ENCODE results near the gene DNM1. TPM values are rescaled to one million over a fixed set of nuclear protein-coding genes. Genes with fewer than 3 reads are reported as not detected.

The DNM1 gene
- total and polyA plus RNA-seq, 2 of the 8 experiments (the other 6 are each of a cell fraction or from before 2014, with no cell fraction given): 34.3 to 62.7 TPM

DNA sequence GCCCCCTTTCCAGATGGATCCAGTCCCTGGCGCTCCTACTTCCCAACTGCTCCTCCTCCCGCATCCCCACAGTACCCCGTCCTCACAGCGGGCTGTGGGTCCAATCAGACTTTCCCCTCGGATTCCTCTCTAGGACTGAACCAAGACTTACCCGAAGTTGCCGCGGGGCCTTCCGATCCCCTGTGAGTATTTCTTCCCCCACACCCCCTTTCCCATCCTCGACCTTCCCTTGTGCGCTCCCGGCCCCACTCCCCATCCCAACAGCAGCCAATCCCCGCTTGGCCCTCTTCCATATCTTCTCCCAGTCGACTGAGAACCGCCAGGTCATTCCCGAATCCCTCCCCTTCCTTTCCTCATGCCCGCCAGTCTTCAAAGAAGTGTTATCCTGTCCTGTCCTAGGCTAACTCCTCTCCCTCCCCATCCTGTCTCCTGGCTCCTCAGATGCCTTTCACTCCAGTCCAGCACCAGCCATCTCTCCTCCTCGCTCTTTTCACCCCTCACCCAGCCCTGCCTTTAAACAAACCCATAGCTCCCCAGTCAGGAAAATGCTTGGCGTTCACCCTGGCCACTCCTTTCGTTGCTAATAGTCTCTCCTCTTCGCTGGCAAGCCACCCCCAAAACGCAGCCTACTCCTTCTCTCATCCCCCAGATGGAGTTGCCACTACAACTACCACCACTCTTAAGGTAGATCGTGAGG is 73.5 kb downstream of the DNM1 start:
- peaks cover 0 to 2% of the 10 kb centered on the region in 2 experiments for H4K20me1 ChIP-seq (replicated peaks in 1 of 2; ENCODE audit: control insufficient read depth in 1 of 2, insufficient read depth in 2 of 2, low read length in 2 of 2)
- no peak for DNase-seq (ENCODE audit: low read depth in 1 of 2, low spot score in 2 of 2)
- peak overlapping the region; percentile 75; the same call in 1 of the 2 replicates for H4K8ac ChIP-seq (ENCODE audit: extremely low read depth, insufficient read depth, low read length)
- peaks cover 11% of the 10 kb centered on the region for H3K23me2 ChIP-seq (ENCODE audit: low read depth, low read length)
- H3K56ac ChIP-seq (replicated peaks; ENCODE audit: insufficient read length, low read depth, low read length): peak overlapping the region; percentile 63
- ChIA-PET CTCF (ENCODE audit: partially characterized antibody) (interaction anchor here (0.7 to 2.0 kb wide), 2 partner anchors 19 to 21 kb away, joined by 3 to 7 read pairs; no protein-coding TSS in a partner anchor), POLR2A (ENCODE audit: partially characterized antibody) (interaction anchor here (0.8 to 1.9 kb wide), 11 partner anchors 9 to 143 kb away, joined by 3 to 9 read pairs (median 4); partner anchors contain the start of genes BBLN, CERCAM and URM1)
- H3K4me3 ChIP-seq (ENCODE audit: extremely low read depth in 1 of 4, insufficient read depth in 2 of 4, low read depth in 3 of 4, low read length in 4 of 4): peak overlapping the region; percentile 77 to 92 (median 87)
- peak overlapping the region; percentile 49 for H4K91ac ChIP-seq (replicated peaks; ENCODE audit: insufficient read length, low read length)
- FAIRE-seq: no peak
- H3K9me3 ChIP-seq (ENCODE audit: insufficient read depth in 2 of 2, low read depth in 1 of 2, low read length in 1 of 2): no peaks in the 10 kb centered on the region
- peak overlapping the region; percentile 80 for H2AFZ ChIP-seq (ENCODE audit: low read length)
- H2BK20ac ChIP-seq (ENCODE audit: low read length): no peak overlapping the region
- H3K36me3 ChIP-seq (ENCODE audit: control insufficient read depth in 2 of 4, insufficient read depth in 4 of 4, low read length in 3 of 4): peaks cover 0 to 13% (median 3%) of the 10 kb centered on the region in 4 experiments; a peak in 4 of 8 replicates
- peaks cover 0 to 8% of the 10 kb centered on the region in 2 experiments; a peak in 1 of 4 replicates for H3K79me2 ChIP-seq (ENCODE audit: control insufficient read depth in 1 of 2, insufficient read depth in 2 of 2, low read length in 2 of 2)
- peak overlapping the region; percentile 47 for H3K4ac ChIP-seq (replicated peaks; ENCODE audit: insufficient read length, low read depth, low read length)
- H3K79me1 ChIP-seq (ENCODE audit: low read depth, low read length): no peaks in the 10 kb centered on the region
- H3K14ac ChIP-seq (ENCODE audit: insufficient read length): no peak overlapping the region
- no peak overlapping the region for H2BK120ac ChIP-seq (replicated peaks; ENCODE audit: low read depth, low read length)
- H2BK5ac ChIP-seq (ENCODE audit: low read depth, low read length): peak overlapping the region; percentile 75
- H2AK5ac ChIP-seq (ENCODE audit: low read depth, low read length): no peak overlapping the region
- no peaks in the 10 kb centered on the region for H3K27me3 ChIP-seq (replicated peaks in 1 of 4; ENCODE audit: control insufficient read depth in 3 of 4, extremely low read depth in 1 of 4, insufficient read depth in 3 of 4, low read length in 3 of 4)
- peak overlapping the region; percentile 38; the same call in 1 of the 2 replicates for H3K18ac ChIP-seq (ENCODE audit: extremely low read depth, low read length)
- 10% methylated on average over 23 of the region's 23 CpGs; no CpG with 5 or more reads in 1 of the 2 experiments for WGBS, 2 experiments (ENCODE audit: extremely low coverage in 1 of 2, insufficient coverage in 1 of 2, insufficient read length in 1 of 2, insufficient replicate concordance in 2 of 2, low coverage in 1 of 2, low lambda C conversion rate in 2 of 2, missing lambda C conversion rate in 1 of 2)
- H3K4me1 ChIP-seq (replicated peaks in 1 of 4; ENCODE audit: control insufficient read depth in 3 of 4, insufficient read depth in 4 of 4, low read length in 3 of 4): peaks cover 0 to 4% (median 3%) of the 10 kb centered on the region in 4 experiments; a peak in 5 of 7 replicates
- peak overlapping the region; percentile 68 for H2BK12ac ChIP-seq (ENCODE audit: low read depth, low read length)
- no peak overlapping the region for H2BK15ac ChIP-seq (ENCODE audit: low read length)
- no peak overlapping the region for H3K23ac ChIP-seq (ENCODE audit: insufficient read length)
- H3K9ac ChIP-seq (replicated peaks in 1 of 4; ENCODE audit: extremely low read depth in 1 of 4, low read depth in 3 of 4, low read length in 3 of 4): peak overlapping the region in 3 of 4 experiments; percentile 69 to 75 (median 74); a peak in 6 of 7 replicates
- H4K5ac ChIP-seq (ENCODE audit: insufficient read length, low read depth, low read length): peak overlapping the region; percentile 3
- peak overlapping the region; percentile 90 to 94 for H3K4me2 ChIP-seq (ENCODE audit: insufficient read depth in 1 of 2, low read depth in 2 of 2, low read length in 2 of 2)
- H3K27ac ChIP-seq (ENCODE audit: low read depth, low read length): peak overlapping the region; percentile 37; the same call in 1 of the 2 replicates
- TF ChIP-seq POU5F1 (IDR thresholded peaks at IDR 0.05; ENCODE audit: low read depth, low read length): no peak
- peak; percentile 81 for TF ChIP-seq SAP30 (IDR thresholded peaks at IDR 0.05; ENCODE audit: insufficient read depth, insufficient replicate concordance, low read length)
- TF ChIP-seq BCL11A (IDR thresholded peaks at IDR 0.05; ENCODE audit: low read depth in 2 of 2, low read length in 2 of 2): no peak
- TF ChIP-seq, protein P1, sequence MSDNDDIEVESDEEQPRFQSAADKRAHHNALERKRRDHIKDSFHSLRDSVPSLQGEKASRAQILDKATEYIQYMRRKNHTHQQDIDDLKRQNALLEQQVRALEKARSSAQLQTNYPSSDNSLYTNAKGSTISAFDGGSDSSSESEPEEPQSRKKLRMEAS (IDR thresholded peaks at IDR 0.05): no peak
- TF ChIP-seq NRF1 (IDR thresholded peaks at IDR 0.05; ENCODE audit: low read depth, low read length): no peak
- TF ChIP-seq TAF1 (IDR thresholded peaks at IDR 0.05; ENCODE audit: low read depth, low read length): no peak
- peak; percentile 66 for TF ChIP-seq ASH2L (IDR thresholded peaks at IDR 0.05; ENCODE audit: low read length)
- no peak for TF ChIP-seq CHD1 (IDR thresholded peaks at IDR 0.05; ENCODE audit: low read depth, low read length)
- TF ChIP-seq, protein P2, sequence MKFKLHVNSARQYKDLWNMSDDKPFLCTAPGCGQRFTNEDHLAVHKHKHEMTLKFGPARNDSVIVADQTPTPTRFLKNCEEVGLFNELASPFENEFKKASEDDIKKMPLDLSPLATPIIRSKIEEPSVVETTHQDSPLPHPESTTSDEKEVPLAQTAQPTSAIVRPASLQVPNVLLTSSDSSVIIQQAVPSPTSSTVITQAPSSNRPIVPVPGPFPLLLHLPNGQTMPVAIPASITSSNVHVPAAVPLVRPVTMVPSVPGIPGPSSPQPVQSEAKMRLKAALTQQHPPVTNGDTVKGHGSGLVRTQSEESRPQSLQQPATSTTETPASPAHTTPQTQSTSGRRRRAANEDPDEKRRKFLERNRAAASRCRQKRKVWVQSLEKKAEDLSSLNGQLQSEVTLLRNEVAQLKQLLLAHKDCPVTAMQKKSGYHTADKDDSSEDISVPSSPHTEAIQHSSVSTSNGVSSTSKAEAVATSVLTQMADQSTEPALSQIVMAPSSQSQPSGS (IDR thresholded peaks at IDR 0.05; ENCODE audit: low read length): no peak
- no peak for TF ChIP-seq TEAD4 (IDR thresholded peaks at IDR 0.05; ENCODE audit: low read depth, low read length)
